Ovary (tissue), 3 donors: ENCODE data around the gene CRTAC1.

Source experiments
- EP300 ChIP-seq: sonication (generic); formaldehyde crosslinking; IDR thresholded peaks from one replicate; pipeline ENCODE4 v1.6.1; 2017; ENCODE audit warnings: antibody characterized with exemption
- POLR2A ChIP-seq: fragments of 450-650 bp; IDR thresholded peaks from one replicate; pipeline ENCODE4 v1.6.1; 2017; ENCODE audit warnings: antibody characterized with exemption, mild to moderate bottlenecking, moderate library complexity
- TF ChIP-seq, protein P1 (sequence below), 3 donors: fragments of 450-650 bp in 2 of 3; fragments of 200-600 bp in 1 of 3; IDR thresholded peaks; one replicate each; pipeline versions ENCODE4 v1.5.1 to v1.8.0; 2016 to 2022; ENCODE audit warnings: antibody characterized with exemption in 3 of 3, mild to moderate bottlenecking in 1 of 3
- donor health status: DM: no; HTN: no; CAD: no.

DNA sequence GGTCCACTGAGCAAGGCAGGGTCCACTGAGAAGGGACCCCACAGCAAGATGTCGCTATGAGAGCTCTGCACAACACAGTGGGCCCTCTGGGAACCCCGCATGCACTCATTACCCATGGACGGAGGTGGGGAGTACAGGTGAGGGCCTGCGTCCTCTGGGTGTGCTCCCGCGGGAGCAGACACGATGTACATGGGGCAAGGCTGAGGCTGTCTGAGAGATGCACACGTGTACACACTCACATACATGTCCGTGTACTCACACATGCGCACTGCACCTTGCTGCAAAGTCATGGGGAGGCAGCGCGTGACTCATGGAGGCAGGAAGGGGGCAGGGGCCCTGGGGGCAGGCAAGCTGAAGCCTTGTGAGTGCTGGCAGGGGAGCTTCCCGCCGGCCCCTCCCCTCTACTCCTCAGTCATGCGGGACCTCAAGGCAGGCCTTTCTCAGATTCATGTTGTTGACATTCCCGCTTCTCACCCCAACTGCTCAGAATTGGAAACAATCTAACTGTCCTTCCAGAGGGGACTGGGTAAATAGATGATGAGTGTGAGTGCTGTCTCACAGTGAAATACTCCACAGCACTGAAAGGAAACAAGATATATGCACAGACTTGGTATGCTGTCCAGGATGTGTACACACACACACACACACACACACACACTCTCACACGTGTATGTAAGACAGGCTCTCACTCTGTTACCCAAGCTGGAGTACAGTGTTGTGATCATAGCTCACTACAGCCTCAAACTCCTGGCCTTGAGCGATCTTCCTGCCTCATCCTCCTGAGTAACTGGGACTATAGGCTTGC, 140.8 kb downstream of the CRTAC1 start:
- TF ChIP-seq, protein P1, sequence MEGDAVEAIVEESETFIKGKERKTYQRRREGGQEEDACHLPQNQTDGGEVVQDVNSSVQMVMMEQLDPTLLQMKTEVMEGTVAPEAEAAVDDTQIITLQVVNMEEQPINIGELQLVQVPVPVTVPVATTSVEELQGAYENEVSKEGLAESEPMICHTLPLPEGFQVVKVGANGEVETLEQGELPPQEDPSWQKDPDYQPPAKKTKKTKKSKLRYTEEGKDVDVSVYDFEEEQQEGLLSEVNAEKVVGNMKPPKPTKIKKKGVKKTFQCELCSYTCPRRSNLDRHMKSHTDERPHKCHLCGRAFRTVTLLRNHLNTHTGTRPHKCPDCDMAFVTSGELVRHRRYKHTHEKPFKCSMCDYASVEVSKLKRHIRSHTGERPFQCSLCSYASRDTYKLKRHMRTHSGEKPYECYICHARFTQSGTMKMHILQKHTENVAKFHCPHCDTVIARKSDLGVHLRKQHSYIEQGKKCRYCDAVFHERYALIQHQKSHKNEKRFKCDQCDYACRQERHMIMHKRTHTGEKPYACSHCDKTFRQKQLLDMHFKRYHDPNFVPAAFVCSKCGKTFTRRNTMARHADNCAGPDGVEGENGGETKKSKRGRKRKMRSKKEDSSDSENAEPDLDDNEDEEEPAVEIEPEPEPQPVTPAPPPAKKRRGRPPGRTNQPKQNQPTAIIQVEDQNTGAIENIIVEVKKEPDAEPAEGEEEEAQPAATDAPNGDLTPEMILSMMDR (IDR thresholded peaks at IDR 0.05), result no peak
- TF ChIP-seq POLR2A (no peak), EP300 (no peak)
